EL (cell line): Measurements from ENCODE around the gene PRKCB.
"Not testable (repeated sequence)": the region's sequence is repeated elsewhere in the genome, so short reads cannot be mapped to it uniquely, and the experiment has no call there.

Source experiments
- DNase-seq: peaks from one replicate; pipeline ENCODE4 v3.0.0-alpha.2; 2016

PRKCB gene

DNA sequence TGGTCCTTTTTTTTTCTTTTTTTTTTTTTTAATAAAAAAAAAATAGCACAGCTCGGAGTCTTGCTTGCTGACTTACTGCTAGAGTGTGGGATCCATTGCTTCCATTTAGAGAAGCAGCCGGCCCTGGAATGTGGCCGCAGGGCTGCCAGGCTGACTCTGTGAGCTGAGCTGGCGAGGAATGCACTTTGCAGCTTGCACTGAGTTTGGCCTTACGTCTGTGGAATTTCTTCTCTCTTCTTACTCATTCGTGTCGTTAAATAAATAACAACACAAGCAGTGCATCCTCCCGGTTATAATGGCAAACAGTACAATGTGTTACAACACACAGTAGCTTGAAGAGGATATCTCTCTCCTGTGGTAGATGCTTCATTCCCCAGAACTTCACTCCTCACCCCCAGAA, 69.2 kb downstream of the PRKCB start:
- peak; percentile 92 for DNase-seq

DNA sequence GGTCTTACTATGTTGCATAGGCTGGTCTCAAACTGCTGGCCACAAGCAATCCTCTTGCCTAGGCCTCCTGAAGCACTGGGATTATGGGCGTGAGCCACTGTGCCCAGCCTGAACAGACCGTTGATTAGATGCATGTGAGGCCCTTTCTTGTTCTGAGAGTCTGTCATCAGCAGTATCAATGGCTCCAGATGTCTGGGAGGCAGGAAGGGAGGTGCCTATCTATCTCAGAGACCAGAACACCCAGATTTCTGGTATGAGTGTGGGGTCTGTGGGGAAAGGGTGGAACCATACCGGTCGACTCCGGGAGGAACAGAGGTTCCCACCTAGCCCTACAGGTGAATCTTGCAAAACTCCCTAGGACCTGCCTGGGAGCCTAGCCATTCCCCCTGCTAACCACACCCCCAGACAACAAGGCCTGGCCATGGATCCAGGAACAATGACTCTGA, 71.7 kb downstream of the PRKCB start:
- no peak for DNase-seq

DNA sequence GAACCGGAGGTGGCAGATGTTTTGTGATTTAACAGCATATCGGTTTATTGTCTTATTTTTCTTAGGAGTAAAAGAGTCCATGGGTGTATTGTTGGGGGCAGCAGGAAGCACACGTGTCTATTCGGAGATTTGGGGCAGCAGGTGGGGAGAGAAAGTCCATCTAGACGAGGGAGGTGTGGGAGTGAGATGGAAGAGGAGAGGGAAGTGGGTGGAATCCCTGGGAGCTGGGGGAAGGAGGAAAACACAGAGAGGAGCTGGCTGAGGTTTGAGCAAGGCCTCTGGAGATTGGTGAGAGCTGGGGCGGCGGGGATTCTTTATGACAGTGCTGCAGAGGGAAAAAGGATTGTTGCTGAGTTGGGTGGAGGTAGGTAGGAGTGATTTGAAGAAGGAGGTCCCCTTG, 72.1 kb downstream of the PRKCB start:
- DNase-seq = no peak

GRCh38 chr16:23908790-23909189, 73.0 kb downstream of the PRKCB start:
- DNase-seq = no peak

DNA sequence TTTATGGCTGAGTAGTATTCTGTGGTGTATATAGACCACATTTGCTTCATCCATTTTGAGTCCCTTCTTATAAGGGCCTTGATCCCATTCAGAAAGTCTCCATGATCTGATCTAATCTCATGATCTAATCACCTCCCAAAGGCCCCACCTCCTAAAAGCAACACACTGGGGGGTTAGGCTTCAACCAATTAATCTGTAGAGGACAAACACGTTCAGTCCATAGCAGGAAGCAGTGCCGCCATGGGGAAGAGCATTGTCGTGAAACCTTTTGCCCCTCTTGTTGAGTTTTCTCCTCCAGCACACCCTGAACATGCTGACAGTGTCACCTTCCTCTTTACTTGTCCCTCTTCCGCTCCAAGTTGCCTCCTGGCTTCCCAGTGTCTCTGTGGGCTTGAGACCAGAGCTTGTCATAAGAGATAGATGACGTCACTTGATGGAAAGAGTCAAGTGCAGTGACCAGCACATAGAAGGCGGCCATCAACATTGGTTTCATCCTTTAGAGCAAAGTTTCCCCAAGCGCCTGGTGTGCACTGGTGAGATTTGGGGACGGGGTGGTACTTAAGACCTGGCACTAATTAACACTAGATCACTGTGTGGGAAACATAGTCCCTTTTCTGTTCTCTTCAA, 74.1 kb downstream of the PRKCB start:
- DNase-seq = no peak

GRCh38 chr16:23914946-23915530, 79.3 kb downstream of the PRKCB start:
- DNase-seq = no peak

DNA sequence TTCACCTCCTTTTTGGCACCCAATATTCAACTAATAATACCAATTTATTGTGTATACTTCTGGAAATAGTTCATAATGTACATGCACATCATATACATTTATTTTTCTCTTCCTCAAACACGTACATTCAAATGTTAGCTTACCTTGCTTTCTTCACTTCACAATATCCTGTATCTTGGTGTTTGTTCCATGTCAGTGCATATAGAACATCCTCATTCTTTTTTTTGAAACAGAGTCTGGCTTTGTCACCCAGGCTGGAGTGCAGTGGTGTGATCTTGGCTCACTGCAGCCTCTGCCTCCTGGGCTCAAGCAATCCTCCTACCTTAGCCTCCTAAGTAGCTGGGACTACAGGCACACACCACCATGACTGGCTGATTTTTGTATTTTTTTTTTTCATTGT, 80.8 kb downstream of the PRKCB start:
- DNase-seq = not testable (repeated sequence)

DNA sequence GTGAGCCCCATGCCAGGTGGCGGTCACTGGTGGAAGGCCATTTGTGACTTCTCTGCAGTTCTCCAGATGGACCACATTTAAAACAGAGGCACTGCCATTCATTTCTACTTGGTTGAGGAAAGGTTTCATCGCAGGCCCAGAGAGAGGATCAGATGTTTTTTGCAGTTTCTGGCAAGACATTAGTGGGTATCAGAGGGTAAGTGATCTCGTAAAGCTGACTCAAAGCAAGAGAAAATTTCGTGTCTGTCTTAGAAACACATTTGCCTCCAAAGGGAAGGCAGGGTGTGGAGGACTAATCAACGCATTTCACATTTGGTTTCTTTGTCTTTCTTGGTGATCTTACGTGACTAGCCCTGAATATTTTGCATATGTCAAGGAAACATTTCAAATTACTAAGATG, 81.8 kb downstream of the PRKCB start:
- no peak for DNase-seq

DNA sequence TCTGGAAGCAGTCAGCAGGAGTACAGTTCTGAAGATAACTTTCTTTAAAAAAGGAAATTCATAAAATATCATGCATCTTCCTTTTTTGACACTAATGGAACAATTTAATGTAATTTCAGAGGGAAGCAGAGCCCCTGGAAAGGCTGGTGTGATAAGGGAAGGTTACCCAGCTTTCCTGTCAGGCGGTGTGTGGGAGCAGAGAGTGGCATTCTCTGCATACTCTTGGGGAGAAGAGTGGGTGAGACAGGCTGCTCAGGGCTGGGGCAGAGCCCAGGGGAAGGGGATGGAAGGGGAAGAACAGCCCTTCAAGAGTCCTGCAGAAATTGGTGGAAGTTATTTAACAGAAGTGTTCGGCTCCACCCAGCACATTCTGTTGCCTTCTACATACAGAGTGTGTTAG, 84.7 kb downstream of the PRKCB start:
- DNase-seq = no peak

- no peak for DNase-seq
Observed at GRCh38 chr16:23920899-23921298, 85.1 kb downstream of the PRKCB start.

- DNase-seq = no peak
Observed at GRCh38 chr16:23922406-23922805, 86.6 kb downstream of the PRKCB start.

GRCh38 chr16:23924128-23924527, 88.3 kb downstream of the PRKCB start:
- DNase-seq = no peak

GRCh38 chr16:23927796-23928195, 92.0 kb downstream of the PRKCB start:
- DNase-seq = no peak

GRCh38 chr16:23929237-23929636, 93.5 kb downstream of the PRKCB start:
- no peak for DNase-seq

GRCh38 chr16:23929856-23930255, 94.1 kb downstream of the PRKCB start:
- DNase-seq = no peak

DNA sequence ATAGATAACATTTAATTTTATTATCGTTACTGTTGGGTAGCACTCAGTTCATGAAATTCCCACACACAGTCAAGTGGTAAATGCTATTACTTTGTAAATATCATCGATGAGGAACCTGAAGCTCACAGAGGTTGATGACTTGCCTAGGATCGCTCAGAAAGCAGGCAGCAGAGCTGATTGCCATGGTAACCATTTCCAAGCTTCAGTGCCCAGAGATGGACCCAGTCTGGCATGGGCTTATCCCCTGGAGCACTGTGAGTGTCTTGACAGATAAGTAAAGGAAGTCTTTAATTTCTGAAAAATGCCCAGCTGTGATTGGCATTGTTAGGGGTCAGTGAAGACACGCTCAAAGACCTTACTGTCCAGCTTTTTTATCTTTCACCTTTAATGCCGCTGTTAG, 95.0 kb downstream of the PRKCB start:
- DNase-seq = no peak

DNA sequence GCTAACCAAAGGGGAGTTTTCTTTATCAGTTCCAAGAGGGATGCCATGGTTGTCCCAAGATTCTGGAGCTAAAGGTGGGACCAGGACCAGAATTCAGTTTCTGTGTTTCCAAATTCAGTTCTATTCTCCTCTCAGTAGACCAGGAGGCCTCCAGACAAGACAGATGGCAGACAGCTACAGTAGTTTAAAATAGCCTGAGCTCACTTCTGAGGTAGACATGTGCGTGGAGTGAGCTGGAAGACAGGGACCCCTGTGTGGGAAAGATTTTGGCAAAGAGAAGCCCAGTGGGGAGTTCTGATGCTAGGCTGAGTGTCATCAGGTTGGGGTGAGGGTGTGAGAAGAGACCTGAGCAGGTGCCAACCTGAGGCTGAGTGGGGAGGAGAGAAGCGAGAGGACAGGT, 95.4 kb downstream of the PRKCB start:
- DNase-seq = no peak

- DNase-seq = not testable (repeated sequence)
Observed at GRCh38 chr16:23933650-23934049, 97.9 kb downstream of the PRKCB start.

- DNase-seq = no peak
Observed at GRCh38 chr16:23934610-23935236, 98.9 kb downstream of the PRKCB start.

- DNase-seq = no peak
Observed at GRCh38 chr16:23940111-23940510, 104.3 kb downstream of the PRKCB start.

DNA sequence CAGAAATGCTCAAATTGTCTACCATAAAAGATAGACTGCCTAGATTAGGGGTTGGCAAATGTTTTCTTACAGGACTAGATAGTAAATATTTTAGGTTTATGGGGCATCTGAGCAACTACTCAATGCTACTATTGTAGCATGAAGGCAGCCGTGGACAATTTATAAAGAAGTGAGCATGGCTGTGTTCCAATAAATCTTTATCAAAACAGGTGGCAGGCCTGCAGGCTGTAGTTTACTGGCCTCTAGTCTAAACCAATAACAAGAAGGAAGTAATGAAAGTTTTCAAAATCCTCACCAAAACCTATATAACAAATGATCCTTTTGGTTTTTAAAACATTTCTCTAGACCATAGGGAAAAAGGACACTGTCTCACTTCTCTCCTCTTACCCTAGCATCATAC, 105.2 kb downstream of the PRKCB start:
- DNase-seq = no peak

- DNase-seq = peak; percentile 6
Observed at GRCh38 chr16:23941963-23942564, 106.3 kb downstream of the PRKCB start.

DNA sequence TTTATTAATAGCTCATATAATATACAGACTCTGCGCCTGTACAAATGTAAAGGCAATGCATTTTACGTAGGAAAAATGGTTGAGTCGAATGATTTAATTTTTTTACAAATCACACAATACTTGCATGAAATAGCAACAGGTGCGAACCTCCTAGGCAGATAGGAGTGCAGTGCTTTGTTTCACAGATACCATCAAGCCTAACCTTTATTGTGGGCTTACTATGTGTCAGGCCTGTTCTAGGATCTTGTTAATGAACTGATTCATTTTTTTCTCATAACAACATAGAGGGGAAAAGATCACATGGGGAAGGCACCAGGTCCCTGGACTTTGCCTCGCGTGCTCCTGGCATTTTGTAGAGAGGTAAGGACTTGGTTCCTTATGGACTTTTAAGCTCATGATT, 107.8 kb downstream of the PRKCB start:
- DNase-seq = no peak

DNA sequence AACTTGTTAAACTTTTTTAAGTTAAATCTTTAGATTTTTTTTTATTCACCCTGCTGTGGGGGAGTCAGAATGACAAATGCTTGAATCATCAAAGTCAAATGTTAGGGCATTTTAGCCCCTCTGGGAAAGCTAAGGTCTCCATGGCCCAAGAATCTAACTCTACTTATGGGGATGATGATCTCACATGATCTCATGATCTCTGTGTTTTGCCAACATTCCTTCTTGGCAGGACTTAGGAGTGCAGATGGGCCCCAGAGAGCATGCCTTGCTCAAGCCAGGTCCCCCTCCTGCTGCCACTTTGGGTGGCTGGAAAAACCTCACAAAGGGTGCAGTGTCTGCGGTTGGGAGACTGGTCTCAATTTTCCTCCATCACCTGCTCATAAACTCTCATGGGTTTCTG, 108.6 kb downstream of the PRKCB start:
- DNase-seq = no peak
